Inflammatory macrophage treated with lipopolysaccharide for 1 hour (primary cell): Measurements from ENCODE around the gene KIAA1671.
A peak's percentile ranks its signal among the peaks of the same experiment; 100 is the strongest.
"Not testable (repeated sequence)": the region's sequence is repeated elsewhere in the genome, so short reads cannot be mapped to it uniquely, and the experiment has no call there.

Experiments used
- DNase-seq, 2 donors: peaks; one replicate each; pipeline ENCODE4 v3.0.0-alpha.2; 2020 to 2022

The KIAA1671 gene

DNA sequence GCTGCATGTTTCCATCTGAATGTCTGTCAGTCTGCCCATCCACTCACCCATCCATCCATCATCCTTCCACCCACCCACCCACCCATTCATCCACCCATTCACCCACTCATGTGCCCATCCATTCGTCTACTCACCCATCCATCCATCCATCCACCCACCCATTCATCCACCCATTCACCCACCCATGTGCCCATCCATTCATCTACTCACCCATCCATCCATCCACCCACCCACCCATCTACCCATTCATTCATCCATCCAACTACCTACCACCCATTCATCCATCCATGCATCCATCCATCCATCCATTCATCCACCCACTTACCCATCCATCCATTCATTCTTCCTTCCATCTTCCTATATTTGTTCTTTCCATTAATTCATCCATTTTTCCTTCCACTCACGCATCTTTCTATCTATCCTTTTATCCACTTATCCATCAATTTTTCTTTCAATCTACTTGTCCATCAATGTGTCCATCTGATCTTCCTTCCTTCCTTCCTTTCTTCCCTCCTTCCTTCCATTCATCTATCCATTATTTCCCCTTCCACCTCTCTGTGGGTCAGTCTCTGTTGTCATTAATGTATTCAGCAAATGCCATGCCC lies 255.1 kb downstream of the KIAA1671 start:
- no peak for DNase-seq

DNA sequence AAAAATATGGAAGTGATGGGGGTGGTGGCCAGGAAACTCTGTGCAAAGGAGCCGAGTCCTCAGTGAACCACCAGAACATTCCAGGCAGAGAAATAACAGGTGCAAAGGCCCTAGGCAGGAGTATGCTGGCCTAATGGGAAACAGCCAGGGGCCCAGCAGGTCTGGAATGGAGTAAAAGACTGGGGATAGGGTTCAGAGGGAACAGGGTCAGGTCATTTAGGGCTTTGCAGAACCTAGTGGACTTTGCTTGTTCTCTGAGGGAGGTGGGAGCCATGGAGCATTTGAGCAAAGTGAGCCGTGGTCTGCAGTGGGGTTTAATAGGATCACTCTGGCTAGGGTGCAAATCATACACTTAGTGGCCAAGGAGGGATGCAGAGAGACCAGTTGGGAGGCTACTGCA lies 255.8 kb downstream of the KIAA1671 start:
- no peak for DNase-seq

DNA sequence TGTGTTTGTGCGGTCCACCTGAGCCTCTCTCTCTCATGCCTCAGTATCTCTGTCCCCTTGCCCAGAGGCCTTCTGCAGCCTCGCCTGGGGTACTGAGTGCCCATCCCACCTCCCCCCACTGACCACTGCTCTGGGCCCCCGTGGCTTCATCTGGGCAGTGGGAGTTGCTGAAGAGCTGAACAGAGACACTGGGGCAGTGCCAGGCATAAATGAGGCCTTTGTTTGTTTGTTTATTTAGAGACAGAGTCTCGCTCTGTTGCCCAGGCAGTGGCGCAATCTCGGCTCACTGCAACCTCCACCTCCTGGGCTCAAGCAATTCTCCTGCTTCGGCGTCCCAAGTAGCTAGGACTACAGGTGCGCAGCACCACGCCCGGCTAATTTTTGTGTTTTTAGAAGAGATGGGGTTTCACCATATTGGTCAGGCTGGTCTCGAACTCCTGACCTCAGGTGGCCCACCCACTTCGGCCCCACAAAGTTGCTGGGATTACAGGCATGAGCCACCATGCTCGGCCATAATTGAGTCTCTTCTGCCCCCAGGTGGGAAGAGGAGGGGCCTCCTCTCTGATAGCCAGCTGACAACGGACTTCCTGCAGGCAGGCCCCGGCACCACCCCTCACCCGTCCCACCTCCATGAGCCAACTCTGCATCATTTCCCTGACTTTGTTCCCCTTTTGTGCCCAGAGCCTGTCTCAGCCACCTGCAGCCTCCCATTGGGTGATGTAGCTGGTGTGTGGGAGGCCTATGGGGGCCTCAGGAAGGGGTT lies 256.4 kb downstream of the KIAA1671 start:
- no peak for DNase-seq

DNA sequence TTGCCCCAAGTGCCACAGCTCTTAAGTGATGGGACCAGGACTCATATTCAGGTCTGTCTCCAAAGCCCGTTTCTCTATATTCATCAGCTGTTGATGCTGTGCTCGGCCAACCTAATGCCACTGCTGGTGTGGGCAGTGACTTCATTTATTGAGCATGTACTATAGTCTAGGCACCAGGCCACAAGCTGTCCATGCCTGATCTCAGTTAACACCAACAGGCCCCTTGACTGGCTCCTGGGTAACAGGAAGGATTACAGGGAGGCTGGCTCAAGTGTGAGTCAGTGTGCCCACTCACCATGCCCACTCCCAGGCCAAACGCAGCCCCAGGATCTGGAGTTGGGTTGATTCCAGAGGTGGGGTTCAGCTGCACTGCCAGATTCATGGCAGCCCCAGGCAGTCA lies 258.3 kb downstream of the KIAA1671 start:
- DNase-seq, result no peak

DNA sequence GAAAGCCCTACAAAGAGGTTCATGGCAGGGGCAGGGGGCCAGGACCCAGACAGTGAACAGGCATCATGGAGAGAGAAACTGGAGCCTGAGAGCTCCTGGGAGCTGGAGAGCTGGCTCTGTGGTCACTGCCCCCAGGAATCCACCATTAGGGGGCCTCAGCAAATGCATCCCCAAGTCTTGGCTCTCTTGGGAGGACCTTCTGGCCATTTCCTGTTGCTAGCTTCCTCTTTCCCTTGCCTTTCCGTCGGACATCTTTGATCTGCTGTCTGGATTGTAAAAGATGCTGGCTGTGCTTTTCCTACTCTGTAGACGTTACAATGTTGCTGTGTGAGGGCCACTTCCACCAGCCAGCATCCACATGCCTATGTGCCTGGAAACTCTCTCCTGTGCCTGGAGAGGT lies 259.8 kb downstream of the KIAA1671 start:
- no peak for DNase-seq

DNA sequence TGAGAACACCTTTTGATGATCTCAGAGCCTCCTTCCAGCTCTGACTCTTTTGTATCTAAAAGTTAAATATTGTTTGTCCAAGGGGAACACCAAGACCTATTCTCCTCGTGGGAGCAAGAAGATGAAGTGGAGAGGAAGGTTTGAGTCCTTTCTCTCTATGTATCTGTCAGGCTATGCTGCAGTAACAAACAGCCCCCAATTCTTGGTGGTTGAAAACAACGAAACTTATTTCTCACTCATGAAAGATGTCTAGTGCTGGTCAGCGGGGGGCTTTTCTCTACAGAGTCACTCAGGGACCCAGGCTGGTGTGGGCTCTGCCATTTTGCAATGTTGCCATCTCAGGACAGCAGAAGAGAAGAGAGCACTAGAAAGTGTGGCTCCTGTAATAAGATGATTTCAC lies 260.7 kb downstream of the KIAA1671 start:
- DNase-seq, result no peak

DNA sequence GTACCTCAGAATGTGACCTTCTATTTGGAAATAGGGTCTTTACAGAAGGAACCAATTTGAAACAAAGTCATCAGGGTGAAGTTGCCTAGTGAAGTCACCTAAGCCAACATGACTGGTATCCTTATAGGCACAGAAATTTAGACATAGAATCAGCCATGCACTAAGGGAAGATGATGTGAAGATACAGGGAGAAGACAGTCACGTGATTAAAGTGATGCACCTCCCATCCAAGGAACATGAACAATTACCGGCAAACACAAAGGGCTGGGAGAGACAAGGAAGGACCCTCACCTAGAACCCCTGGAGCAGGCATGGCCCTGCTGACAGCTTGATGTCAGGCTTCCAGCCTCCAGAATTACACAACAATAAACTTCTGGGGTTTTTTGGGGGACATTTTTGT lies 263.7 kb downstream of the KIAA1671 start:
- no peak for DNase-seq

DNA sequence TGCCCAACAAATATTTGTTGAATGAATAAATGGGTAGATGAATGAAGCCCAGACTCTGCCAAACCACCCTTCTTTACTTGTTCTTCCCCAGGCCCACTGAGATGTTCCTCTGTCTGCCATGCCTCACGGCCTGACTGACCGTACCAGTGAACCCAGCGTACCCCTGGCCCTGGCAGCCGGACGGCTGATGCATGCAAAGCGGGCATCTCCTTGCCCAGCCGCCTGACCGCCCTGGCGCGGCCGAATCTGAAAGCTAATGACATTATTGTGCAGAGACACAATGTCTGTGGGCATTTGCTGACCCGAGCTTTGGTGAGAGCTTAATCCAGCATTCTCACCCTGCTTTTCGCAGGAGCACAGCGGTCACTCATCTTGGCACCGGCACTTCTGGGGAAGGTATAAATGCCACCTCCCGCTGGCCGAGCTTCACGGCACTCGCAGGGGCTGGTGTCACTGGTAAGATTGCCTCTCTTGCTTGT lies 266.7 kb downstream of the KIAA1671 start, which contains the start of gene CRYBB2:
Gene CRYBB2, plus strand, starts transcription at position 429 of the 479 bp plus-strand sequence. CDS start 1,791 bp downstream, outside the sequence.
- no peak for DNase-seq

DNA sequence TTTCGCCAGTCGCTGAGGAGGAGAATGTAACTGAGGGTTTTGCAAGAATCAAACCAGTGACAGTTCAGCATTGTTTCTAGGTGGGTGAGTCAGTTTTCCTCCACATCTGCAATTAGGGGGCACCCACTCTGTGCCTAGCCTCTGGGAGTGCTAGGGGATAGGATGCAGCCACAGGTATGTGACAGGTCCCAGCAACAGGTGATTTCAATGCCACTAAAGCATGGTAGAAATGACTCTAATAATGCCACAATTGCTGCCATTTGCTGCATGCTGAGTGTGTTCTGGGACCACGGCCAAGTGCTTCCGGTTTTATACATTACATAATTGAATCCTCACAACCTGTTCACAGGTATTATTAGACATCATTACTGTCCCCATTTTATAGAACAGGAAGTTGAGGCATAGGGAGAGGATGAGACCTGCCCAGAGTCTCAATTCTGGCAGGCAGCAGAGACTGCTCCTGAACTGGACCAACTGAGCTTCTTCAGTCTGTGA lies 267.5 kb downstream of the KIAA1671 start:
- DNase-seq, result no peak

DNA sequence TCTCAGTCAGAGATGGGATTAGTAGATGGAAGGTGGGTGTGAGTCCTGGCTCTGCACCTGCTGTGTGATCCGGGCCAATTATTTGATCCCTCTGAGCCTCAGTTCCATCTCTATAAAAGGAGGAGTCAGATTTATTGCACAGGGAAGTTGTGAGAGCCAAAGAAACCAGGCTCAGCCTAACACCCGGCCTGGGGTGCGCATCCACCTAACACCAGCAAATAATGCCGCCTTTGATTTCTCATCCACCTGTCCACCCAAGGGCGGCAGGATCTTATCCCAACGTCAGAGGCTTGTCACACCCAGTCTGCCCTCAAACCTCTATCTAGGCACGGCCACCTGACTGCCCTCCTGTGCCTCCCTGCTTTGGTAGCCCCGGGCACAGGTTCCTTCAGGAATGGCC lies 269.3 kb downstream of the KIAA1671 start:
- DNase-seq, result no peak

DNA sequence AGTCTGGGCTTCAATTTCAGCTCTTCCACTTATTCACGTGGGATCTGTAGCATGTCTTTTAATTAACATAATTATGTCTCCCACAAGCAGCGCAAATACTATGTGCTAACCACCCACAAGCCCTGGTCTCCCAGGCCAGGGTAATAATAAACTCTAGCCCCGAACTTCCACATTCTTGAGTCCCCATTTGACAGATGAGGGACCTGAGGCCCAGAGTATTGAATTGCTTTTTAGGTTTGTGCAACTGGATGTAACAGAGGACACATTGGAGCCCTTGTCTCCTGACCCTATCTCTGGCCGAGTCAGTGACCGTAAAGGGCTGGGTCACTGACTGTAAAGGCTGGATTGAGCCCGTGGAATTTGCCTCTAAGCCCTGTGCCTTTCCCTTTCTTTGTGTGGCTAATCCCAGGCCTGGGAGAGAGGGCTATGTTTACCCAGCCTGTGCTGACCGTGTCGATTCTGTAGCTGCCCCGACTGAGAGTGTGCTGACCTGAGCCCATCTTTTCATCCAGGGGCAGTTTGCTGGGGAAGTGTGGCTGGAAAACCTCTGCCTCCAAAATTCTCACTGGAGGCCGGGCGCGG lies 270.8 kb downstream of the KIAA1671 start:
- no peak for DNase-seq

DNA sequence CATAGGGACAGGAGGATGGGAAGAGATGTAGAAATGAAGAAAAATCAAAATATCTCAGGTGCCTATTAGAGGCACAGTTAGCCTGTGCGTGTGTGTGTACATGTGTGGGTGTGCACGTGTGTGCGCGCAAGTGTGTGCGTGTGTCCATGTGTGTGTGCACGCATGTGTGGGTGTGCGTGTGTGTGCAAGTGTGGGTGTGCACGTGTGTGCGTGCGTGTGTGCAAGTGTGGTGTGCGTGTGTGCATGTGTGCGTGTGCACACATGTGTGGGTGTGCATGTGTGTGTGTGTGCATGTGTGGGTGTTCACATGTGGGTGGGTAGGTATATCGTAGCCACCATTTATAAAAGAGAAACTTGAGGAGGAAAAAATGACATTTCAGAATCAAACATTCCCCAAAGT lies 276.3 kb downstream of the KIAA1671 start:
- DNase-seq, result no peak

DNA sequence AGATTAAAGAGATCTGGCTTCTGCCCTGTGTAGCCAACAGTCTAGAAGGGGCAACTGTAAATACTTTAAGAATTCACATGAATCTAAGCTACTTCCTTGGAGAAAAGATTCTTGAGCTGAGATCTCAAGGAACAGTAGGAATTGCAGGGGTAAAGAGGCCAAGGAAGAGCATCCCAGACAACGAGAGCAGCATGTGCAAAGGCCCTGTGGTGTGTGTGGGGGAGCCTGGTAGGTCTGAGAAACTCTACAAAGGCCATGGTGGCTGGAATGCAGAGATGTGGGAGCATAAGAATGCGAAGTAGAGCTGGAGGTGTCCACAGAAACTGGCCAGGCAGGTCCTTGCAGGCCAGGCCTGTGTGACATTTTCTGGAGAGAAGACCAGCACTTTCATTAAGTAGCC lies 278.2 kb downstream of the KIAA1671 start:
- DNase-seq, result not testable (repeated sequence)

DNA sequence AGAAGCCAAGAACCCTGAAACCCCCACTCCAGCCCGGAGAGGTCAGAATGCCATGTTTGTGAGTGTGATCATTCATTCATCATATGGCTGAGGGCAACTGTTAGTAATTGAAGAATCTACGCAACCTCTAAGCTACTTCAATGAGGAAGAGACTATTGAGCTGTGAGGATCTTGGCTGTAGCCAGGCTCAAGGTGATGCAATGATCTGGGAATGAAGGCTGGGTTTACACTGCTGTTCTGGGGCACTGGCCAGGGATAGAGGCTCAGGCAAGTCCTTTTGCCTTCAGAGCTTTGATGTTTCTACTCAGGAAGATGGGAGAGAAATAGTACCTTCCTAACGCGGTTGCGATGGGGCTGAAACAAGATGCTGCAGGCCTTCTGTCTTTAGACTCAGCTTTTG lies 279.8 kb downstream of the KIAA1671 start:
- DNase-seq, result no peak

DNA sequence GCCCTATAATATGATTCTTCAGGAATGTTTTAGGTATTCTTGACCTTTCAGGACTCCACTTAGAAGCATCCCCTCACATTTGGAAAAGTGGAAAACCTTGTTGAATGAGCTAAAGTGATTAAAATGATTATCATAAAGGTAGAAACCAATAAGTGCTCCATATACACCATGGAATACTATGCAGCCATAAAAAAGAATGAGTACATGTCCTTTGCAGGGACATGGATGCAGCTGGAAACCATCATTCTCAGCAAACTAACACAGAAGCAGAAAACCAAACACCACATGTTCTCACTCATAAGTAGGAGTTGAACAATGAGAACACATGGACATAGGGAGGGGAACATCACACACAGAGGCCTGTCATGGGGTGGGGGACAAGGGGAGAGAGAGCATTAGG lies 281.2 kb downstream of the KIAA1671 start:
- DNase-seq, result not testable (repeated sequence)

DNA sequence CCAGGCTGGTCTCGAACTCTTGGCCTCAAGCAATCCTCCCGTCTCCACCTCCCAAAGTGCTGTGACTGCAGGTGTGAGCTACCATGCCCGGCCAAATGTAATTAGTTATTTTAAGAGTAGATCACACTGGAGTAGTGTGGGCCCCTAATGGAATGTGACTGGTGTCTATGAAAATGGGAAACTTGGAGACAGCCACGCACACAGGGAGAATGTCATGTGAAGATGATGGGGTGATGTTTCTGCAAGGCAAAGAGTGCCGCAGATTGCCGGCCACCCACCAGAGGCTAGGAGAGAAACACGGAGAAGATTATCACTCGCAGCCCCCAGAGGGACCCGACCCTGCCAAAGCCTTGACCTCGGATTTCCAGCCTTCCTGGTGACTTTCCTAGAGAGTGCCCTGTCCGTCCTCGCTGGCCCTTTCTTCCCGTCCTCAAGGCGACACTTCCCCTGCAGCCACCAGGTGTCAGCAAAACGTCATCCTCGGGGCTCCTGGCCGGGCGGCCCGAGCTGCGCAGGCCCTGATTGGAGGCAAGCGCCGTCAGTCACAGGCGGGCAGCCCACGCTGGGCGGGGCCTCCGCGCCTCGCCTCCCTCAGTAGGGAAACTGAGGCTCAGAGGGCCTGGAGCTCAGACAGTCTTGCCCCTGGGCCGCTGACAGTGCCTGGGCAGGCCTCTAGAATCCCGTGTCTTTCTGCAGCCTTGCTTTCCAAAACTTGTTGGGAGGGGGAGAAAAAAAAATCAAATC lies 283.2 kb downstream of the KIAA1671 start:
- DNase-seq, result peak; percentile 29 to 53

DNA sequence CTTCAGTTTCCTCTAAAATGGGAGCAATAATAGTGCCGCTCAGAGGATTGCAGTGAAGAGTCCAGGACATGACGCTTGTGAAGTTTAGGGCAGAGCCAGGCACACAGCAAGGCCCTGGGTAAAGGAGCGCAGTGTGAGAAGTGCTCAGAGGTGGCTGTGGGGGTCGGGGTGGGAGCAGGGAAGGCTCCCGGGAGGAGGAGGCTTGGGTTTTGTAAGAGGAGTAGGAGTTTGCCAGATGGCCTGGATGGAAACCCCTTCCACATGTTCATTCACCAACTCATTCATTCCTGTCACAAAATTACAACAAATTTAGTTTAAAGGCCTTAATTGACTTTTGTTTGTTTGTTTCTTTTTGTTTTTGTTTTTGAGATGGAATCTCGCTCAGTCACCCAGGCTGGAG lies 283.9 kb downstream of the KIAA1671 start:
- no peak for DNase-seq

DNA sequence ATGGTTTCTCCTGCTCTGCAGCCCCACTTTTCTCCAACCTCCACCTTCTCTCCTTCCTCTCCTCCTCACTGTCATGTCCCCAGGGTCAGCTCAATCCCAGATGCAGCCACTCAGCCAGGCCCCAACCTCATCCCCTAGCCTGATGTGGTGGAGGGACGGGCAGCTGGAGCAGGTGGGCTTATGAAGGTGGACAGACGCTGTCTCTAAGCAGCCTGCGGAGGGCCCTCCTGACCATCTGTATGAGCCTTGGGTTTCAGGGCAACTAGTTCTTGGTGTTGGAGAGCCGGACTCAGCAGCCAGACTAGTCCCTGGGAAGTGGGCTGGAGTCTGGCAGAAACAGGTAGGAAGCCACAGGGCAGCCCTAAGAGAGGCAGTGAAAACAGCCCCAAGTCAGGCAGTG lies 285.0 kb downstream of the KIAA1671 start:
- DNase-seq, result no peak

DNA sequence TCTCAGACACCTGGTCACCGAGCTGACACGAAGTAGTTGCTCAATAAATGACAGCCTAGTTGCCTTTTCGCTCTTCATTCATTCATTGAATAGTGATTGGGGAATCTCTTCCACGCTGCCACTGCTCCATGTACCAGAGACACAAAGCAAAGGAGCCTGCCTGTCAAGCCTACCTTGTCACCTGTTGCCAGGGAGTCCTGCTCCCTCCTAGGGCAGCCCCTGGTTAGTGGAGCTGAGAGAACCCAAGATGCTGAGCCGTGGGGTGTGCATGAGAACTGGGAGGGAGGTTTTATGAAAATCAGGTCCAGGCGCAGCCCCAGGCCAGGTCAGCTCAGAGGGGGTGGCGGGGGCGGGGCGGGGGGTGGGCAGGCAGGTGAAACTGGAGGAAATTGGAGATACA lies 285.5 kb downstream of the KIAA1671 start:
- not testable (repeated sequence) for DNase-seq
